H1 (cell line): ENCODE results near the gene CEND1. TPM values are rescaled to one million over a fixed set of nuclear protein-coding genes. Genes with fewer than 3 reads are reported as not detected.

Experiments
- CTCF ChIA-PET: fragments of 300-600 bp; sonication (Branson Sonifier 250); formaldehyde crosslinking; loops from one replicate; lab custom pipeline; 2021; ENCODE audit not compliant: partially characterized antibody; lab: Charles Lee
- POLR2A ChIA-PET: fragments of 300-600 bp; sonication (Branson Sonifier 250); formaldehyde crosslinking; loops from one replicate; lab custom pipeline; 2021; ENCODE audit warnings: inconsistent platforms; ENCODE audit not compliant: partially characterized antibody; lab: Charles Lee
- DNase-seq, 2 experiments: peaks; one replicate each; pipeline versions ENCODE4 v3.0.0 to v3.0.0-alpha.2; 2010 to 2022; ENCODE audit warnings: low spot score in 2 of 2, low read depth in 1 of 2, mixed read lengths in 1 of 2
- FAIRE-seq: peaks from 2 replicates; lab custom pipeline; 2011; peaks lifted over from hg19 to GRCh38; lab: Jason Lieb, UNC
- H2AFZ ChIP-seq: 2 replicates; pipeline ENCODE4 v1.8.1; 2012; ENCODE audit warnings: low read length, inconsistent platforms
- H2AK5ac ChIP-seq: 2 replicates; pipeline ENCODE4 v1.6.1; 2013; ENCODE audit warnings: low read depth, low read length
- H2BK120ac ChIP-seq: replicated peaks from 2 replicates; pipeline ENCODE3; 2013; ENCODE audit warnings: low read depth, low read length, inconsistent platforms
- H2BK12ac ChIP-seq: 2 replicates; pipeline ENCODE4 v1.6.1; 2013; ENCODE audit warnings: low read depth, low read length
- H2BK15ac ChIP-seq: 2 replicates; pipeline ENCODE4 v1.6.1; 2013; ENCODE audit warnings: low read length
- H2BK20ac ChIP-seq: 2 replicates; pipeline ENCODE4 v1.6.1; 2013; ENCODE audit warnings: low read length
- H2BK5ac ChIP-seq: 2 replicates; pipeline ENCODE4 v1.6.1; 2013; ENCODE audit warnings: low read depth, low read length
- H3K14ac ChIP-seq: 2 replicates; pipeline ENCODE4 v1.6.1; 2013; ENCODE audit warnings: inconsistent platforms; ENCODE audit not compliant: insufficient read length
- H3K18ac ChIP-seq: 2 replicates; pipeline ENCODE4 v1.6.1; 2013; ENCODE audit warnings: low read length; ENCODE audit errors: extremely low read depth
- H3K23ac ChIP-seq: 2 replicates; pipeline ENCODE4 v1.6.1; 2013; ENCODE audit warnings: inconsistent platforms; ENCODE audit not compliant: insufficient read length
- H3K23me2 ChIP-seq: 2 replicates; pipeline ENCODE4 v1.6.1; 2013; ENCODE audit warnings: low read depth, low read length
- H3K27ac ChIP-seq: 2 replicates; pipeline ENCODE4 v1.6.1; 2011; ENCODE audit warnings: low read depth, low read length, inconsistent platforms
- H3K27me3 ChIP-seq, 4 experiments: replicated peaks in 1 of 4; 1 replicate in 1 of 4; 2 replicates in 3 of 4; pipeline versions ENCODE4 v1.6.1 to v1.8.1; 2011 to 2013; ENCODE audit warnings: low read length in 3 of 4, mild to moderate bottlenecking in 3 of 4, inconsistent platforms in 2 of 4, mixed read lengths in 2 of 4, moderate library complexity in 1 of 4; ENCODE audit not compliant: control insufficient read depth in 3 of 4, insufficient read depth in 3 of 4; ENCODE audit errors: extremely low read depth in 1 of 4
- H3K36me3 ChIP-seq, 4 experiments: 2 replicates each; pipeline versions ENCODE4 v1.6.1 to v1.8.1; 2011 to 2013; ENCODE audit warnings: mild to moderate bottlenecking in 4 of 4, low read length in 3 of 4, moderate library complexity in 2 of 4, control low read depth in 1 of 4, inconsistent platforms in 1 of 4; ENCODE audit not compliant: insufficient read depth in 4 of 4, control insufficient read depth in 2 of 4
- H3K4ac ChIP-seq: replicated peaks from 2 replicates; pipeline ENCODE3; 2013; ENCODE audit warnings: low read length, low read depth, mixed read lengths, inconsistent platforms; ENCODE audit not compliant: insufficient read length
- H3K4me1 ChIP-seq, 4 experiments: replicated peaks in 1 of 4; 1 replicate in 1 of 4; 2 replicates in 3 of 4; pipeline versions ENCODE4 v1.6.1 to v1.8.1; 2011 to 2013; ENCODE audit warnings: low read length in 3 of 4, inconsistent platforms in 2 of 4, mixed read lengths in 1 of 4; ENCODE audit not compliant: insufficient read depth in 4 of 4, control insufficient read depth in 3 of 4
- H3K4me2 ChIP-seq, 2 experiments: 2 replicates each; pipeline versions ENCODE4 v1.6.1 to v1.8.1; 2011 to 2013; ENCODE audit warnings: low read depth in 2 of 2, low read length in 2 of 2, control low read depth in 1 of 2, inconsistent platforms in 1 of 2, mild to moderate bottlenecking in 1 of 2; ENCODE audit not compliant: insufficient read depth in 1 of 2
- H3K4me3 ChIP-seq, 4 experiments: fragments of 200-600, 300-600 bp in 1 of 4; sonication (generic), shearing (Covaris generic), sonication (Bioruptor Twin) in 1 of 4; 2 replicates each; pipeline versions ENCODE4 v1.5.1 to v1.8.1; 2011 to 2016; ENCODE audit warnings: low read length in 4 of 4, low read depth in 3 of 4, control low read depth in 2 of 4, inconsistent platforms in 2 of 4, mild to moderate bottlenecking in 2 of 4, mixed read lengths in 1 of 4, moderate library complexity in 1 of 4; ENCODE audit not compliant: insufficient read depth in 2 of 4; ENCODE audit errors: extremely low read depth in 1 of 4
- H3K56ac ChIP-seq: replicated peaks from 2 replicates; pipeline ENCODE3; 2013; ENCODE audit warnings: low read depth, mild to moderate bottlenecking, mixed read lengths, low read length, inconsistent platforms; ENCODE audit not compliant: insufficient read length
- H3K79me1 ChIP-seq: 2 replicates; pipeline ENCODE4 v1.6.1; 2013; ENCODE audit warnings: low read depth, low read length, control low read depth
- H3K79me2 ChIP-seq, 2 experiments: 2 replicates each; pipeline versions ENCODE4 v1.6.1 to v1.8.1; 2012 to 2013; ENCODE audit warnings: low read length in 2 of 2, mild to moderate bottlenecking in 2 of 2, inconsistent platforms in 1 of 2; ENCODE audit not compliant: insufficient read depth in 2 of 2, control insufficient read depth in 1 of 2
- H3K9ac ChIP-seq, 4 experiments: replicated peaks in 1 of 4; 1 replicate in 1 of 4; 2 replicates in 3 of 4; pipeline versions ENCODE4 v1.6.1 to v1.8.1; 2011 to 2013; ENCODE audit warnings: low read depth in 3 of 4, low read length in 3 of 4, control low read depth in 2 of 4, mild to moderate bottlenecking in 2 of 4, moderate library complexity in 2 of 4, inconsistent platforms in 1 of 4; ENCODE audit errors: extremely low read depth in 1 of 4
- H3K9me3 ChIP-seq, 2 experiments: 2 replicates each; pipeline versions ENCODE4 v1.6.1 to v1.8.1; 2012 to 2013; ENCODE audit warnings: mild to moderate bottlenecking in 2 of 2, moderate library complexity in 2 of 2, control low read depth in 1 of 2, inconsistent platforms in 1 of 2, low read depth in 1 of 2, low read length in 1 of 2, mixed read lengths in 1 of 2; ENCODE audit not compliant: insufficient read depth in 2 of 2
- H4K20me1 ChIP-seq, 2 experiments: replicated peaks in 1 of 2; 2 replicates each; pipeline versions ENCODE3 to v1.8.1; 2011 to 2013; ENCODE audit warnings: inconsistent platforms in 2 of 2, low read length in 2 of 2, mild to moderate bottlenecking in 1 of 2; ENCODE audit not compliant: insufficient read depth in 2 of 2, control insufficient read depth in 1 of 2
- H4K5ac ChIP-seq: 2 replicates; pipeline ENCODE4 v1.6.1; 2013; ENCODE audit warnings: low read length, low read depth, mixed read lengths, inconsistent platforms; ENCODE audit not compliant: insufficient read length
- H4K8ac ChIP-seq: 2 replicates; pipeline ENCODE4 v1.8.0; 2013; ENCODE audit warnings: mild to moderate bottlenecking, moderate library complexity, low read length, inconsistent platforms; ENCODE audit not compliant: insufficient read depth; ENCODE audit errors: extremely low read depth
- H4K91ac ChIP-seq: replicated peaks from 2 replicates; pipeline ENCODE3; 2013; ENCODE audit warnings: low read length, mixed read lengths, inconsistent platforms; ENCODE audit not compliant: insufficient read length
- BRCA1 ChIP-seq: IDR thresholded peaks from 2 replicates; pipeline ENCODE4 v1.6.1; 2012; ENCODE audit warnings: low read depth, low read length, improper control_type of control experiment
- CREB1 ChIP-seq: IDR thresholded peaks from 2 replicates; pipeline ENCODE4 v1.6.1; 2012; ENCODE audit warnings: inconsistent platforms
- JUND ChIP-seq: IDR thresholded peaks from 2 replicates; pipeline ENCODE4 v1.6.1; 2011; ENCODE audit warnings: mild to moderate bottlenecking, improper control_type of control experiment, low read length
- KDM1A ChIP-seq: fragments of 200-600, 300-600 bp; sonication (generic); IDR thresholded peaks from 2 replicates; pipeline ENCODE4 v1.7.1; 2016; ENCODE audit warnings: mild to moderate bottlenecking, low read length, borderline replicate concordance
- KDM4A ChIP-seq: IDR thresholded peaks from one replicate; pipeline ENCODE4 v1.7.1; 2012; ENCODE audit warnings: low read depth, mild to moderate bottlenecking, moderate library complexity, low read length, inconsistent platforms; ENCODE audit not compliant: severe bottlenecking
- TCF12 ChIP-seq: IDR thresholded peaks from 2 replicates; pipeline ENCODE4 v1.6.1; 2011; ENCODE audit warnings: low read depth, mild to moderate bottlenecking, low read length
- YY1 ChIP-seq: IDR thresholded peaks from 2 replicates; pipeline ENCODE4 v1.6.1; 2011; ENCODE audit warnings: low read depth, mild to moderate bottlenecking, low read length
- whole genome bisulfite sequencing, 2 experiments: shearing (Covaris generic) in 1 of 2; methylation state at CpG; one replicate each; pipeline versions ENCODE4 v1.1.6 to v1.1.7; 2013 to 2015; ENCODE audit warnings: low lambda C conversion rate in 2 of 2, mixed read lengths in 2 of 2, inconsistent platforms in 1 of 2, low coverage in 1 of 2, missing lambda C conversion rate in 1 of 2; ENCODE audit not compliant: insufficient replicate concordance in 2 of 2, insufficient coverage in 1 of 2, insufficient read length in 1 of 2; ENCODE audit errors: extremely low coverage in 1 of 2, missing lambda C conversion rate in 1 of 2; 5-methylcytosine and 5-hydroxymethylcytosine counted together
- polyA plus RNA-seq, 7 experiments: library from polyadenylated mRNA; depleted of rRNA in 3 of 7; stranded (reverse) in 5 of 7; unstranded in 2 of 7; fragments of >200 nt in 5 of 7; fragments of 200-250 nt in 2 of 7; gene quantifications; 1 replicate in 5 of 7; 2 replicates in 1 of 7; 4 replicates in 1 of 7; pipeline versions ENCODE4 v1.2.1 to v1.2.3, GENCODE V29; 2011 to 2013; ENCODE audit warnings: missing spikeins in 2 of 7, mixed read lengths in 2 of 7
- total RNA-seq: library from RNA; stranded (reverse); fragmentation: NEBNext Ultra II Directional; extraction: Animal tissue kit (Norgen Biotek cat#: 25700); gene quantifications from 2 replicates; pipeline ENCODE4 v1.2.1, GENCODE V29; 2021

The CEND1 gene
- total and polyA plus RNA-seq, 2 of the 8 experiments (the other 6 are each of a cell fraction or from before 2014, with no cell fraction given) = 0.82 to 5.0 TPM

- POLR2A ChIA-PET = interaction anchor here (1.0 to 53.0 kb wide), 5 partner anchors 3 to 90 kb away, joined by 3 to 1917 read pairs (median 234); partner anchors contain the start of genes CD151, CEND1, CRACR2B and PIDD1
- Histone ChIP-seq H2BK20ac (no peak overlapping the region), H3K23ac (no peak overlapping the region), H2BK5ac (no peak overlapping the region), H3K4me1 (peaks cover 0 to 45% (median 37%) of the 10 kb centered on the region in 4 experiments; a peak in 6 of 7 replicates), H3K79me1 (no peaks in the 10 kb centered on the region; the same call in 1 of the 2 replicates), H4K5ac (no peak overlapping the region), H3K9ac (peak overlapping the region in 3 of 4 experiments; percentile 13 to 65 (median 62); a peak in 5 of 7 replicates), H3K56ac (no peak overlapping the region), H3K14ac (no peak overlapping the region), H3K4me2 (peak overlapping the region; percentile 81 to 84), H2BK12ac (0 out of 2 replicates have a peak overlapping the region, but pooled peaks have one; percentile 23), H2BK15ac (no peak overlapping the region), H4K20me1 (peaks cover 2 to 24% of the 10 kb centered on the region in 2 experiments), H3K36me3 (peaks cover 0 to 13% (median 5%) of the 10 kb centered on the region in 4 experiments; a peak in 4 of 8 replicates), H4K91ac (no peak overlapping the region), H4K8ac (no peak overlapping the region), H2AFZ (no peak overlapping the region), H3K79me2 (no peaks in the 10 kb centered on the region; a peak in 1 of 4 replicates), H2BK120ac (no peak overlapping the region), H3K4me3 (peak overlapping the region; percentile 51 to 76 (median 58)), H3K4ac (no peak overlapping the region), H3K27me3 (peaks cover 6 to 35% (median 29%) of the 10 kb centered on the region in 4 experiments), H3K9me3 (no peaks in the 10 kb centered on the region), H2AK5ac (no peak overlapping the region), H3K27ac (no peak overlapping the region), H3K23me2 (peaks cover 29% of the 10 kb centered on the region), H3K18ac (peak overlapping the region; percentile 48)
- DNase-seq (peak in 1 of 2 experiments; percentile 77), FAIRE-seq (no peak)
- CTCF ChIA-PET = interaction anchor here (0.6 to 2.5 kb wide), 6 partner anchors 10 to 103 kb away, joined by 3 to 17 read pairs (median 4); partner anchors contain the start of genes PNPLA2, POLR2L and TSPAN4
- WGBS, 2 experiments = 4% methylated on average over 26 of the region's 55 CpGs; no CpG with 5 or more reads in 1 of the 2 experiments
- TF ChIP-seq KDM1A (no peak), JUND (peak; percentile 32; the same call in 1 of the 2 replicates), TCF12 (no peak), CREB1 (peak; percentile 48; the same call in 1 of the 2 replicates), KDM4A (peak; percentile 22), YY1 (0 out of 2 replicates have a peak, but pooled peaks have one; percentile 17), BRCA1 (no peak)
Measured at GRCh38 chr11:833114-833791, 43.4 kb upstream of the CEND1 start.
